ENCODE measurements around the gene MAPK8IP2.
A peak's percentile ranks its signal among the peaks of the same experiment; 100 is the strongest.

Gene MAPK8IP2

GRCh38 chr22:50569896-50570535, 30.6 kb upstream of the MAPK8IP2 start:
- H3K4me3 ChIP-seq: no peak overlapping the region
- H3K36me3 ChIP-seq (replicated peaks): peaks cover 63% of the 10 kb centered on the region
- DNase-seq (ENCODE audit: low spot score in 2 of 2): no peak
- in situ Hi-C loops (cut with MboI; ENCODE audit: low sequenced_read_pairs): no loop called here
- H3K27me3 ChIP-seq (ENCODE audit: low read depth): no peaks in the 10 kb centered on the region
- no peaks in the 10 kb centered on the region for H3K4me1 ChIP-seq
- no peaks in the 10 kb centered on the region for H3K9me3 ChIP-seq

GRCh38 chr22:50570861-50571260, 29.7 kb upstream of the MAPK8IP2 start:
- Histone ChIP-seq H3K4me1 (no peaks in the 10 kb centered on the region), H3K9me3 (no peaks in the 10 kb centered on the region), H3K27me3 (ENCODE audit: low read depth) (no peaks in the 10 kb centered on the region), H3K4me3 (no peak overlapping the region), H3K36me3 (replicated peaks) (peaks cover 68% of the 10 kb centered on the region)
- in situ Hi-C loops (cut with MboI; ENCODE audit: low sequenced_read_pairs): no loop called here
- no peak for DNase-seq (ENCODE audit: low spot score in 2 of 2)

GRCh38 chr22:50571264-50572175, 29.1 kb upstream of the MAPK8IP2 start:
- DNase-seq (ENCODE audit: low spot score in 2 of 2): no peak
- Histone ChIP-seq H3K4me3 (no peak overlapping the region), H3K36me3 (replicated peaks) (peaks cover 75% of the 10 kb centered on the region), H3K9me3 (no peaks in the 10 kb centered on the region), H3K27me3 (ENCODE audit: low read depth) (no peaks in the 10 kb centered on the region), H3K4me1 (no peaks in the 10 kb centered on the region)
- in situ Hi-C loops (cut with MboI; ENCODE audit: low sequenced_read_pairs): no loop called here

- Histone ChIP-seq H3K9me3 (no peaks in the 10 kb centered on the region), H3K4me3 (no peak overlapping the region), H3K4me1 (no peaks in the 10 kb centered on the region), H3K27me3 (ENCODE audit: low read depth) (no peaks in the 10 kb centered on the region), H3K36me3 (replicated peaks) (peaks cover 80% of the 10 kb centered on the region)
- no peak for DNase-seq (ENCODE audit: low spot score in 2 of 2)
- in situ Hi-C loops (cut with MboI; ENCODE audit: low sequenced_read_pairs): no loop called here
Observed at GRCh38 chr22:50572965-50573364, 27.6 kb upstream of the MAPK8IP2 start.

- Histone ChIP-seq H3K36me3 (replicated peaks) (peaks cover 81% of the 10 kb centered on the region), H3K9me3 (no peaks in the 10 kb centered on the region), H3K27me3 (ENCODE audit: low read depth) (no peaks in the 10 kb centered on the region), H3K4me3 (no peak overlapping the region), H3K4me1 (no peaks in the 10 kb centered on the region)
- in situ Hi-C loops (cut with MboI; ENCODE audit: low sequenced_read_pairs): no loop called here
- no peak for DNase-seq (ENCODE audit: low spot score in 2 of 2)
Observed at GRCh38 chr22:50573491-50574382, 26.9 kb upstream of the MAPK8IP2 start.

GRCh38 chr22:50574383-50574755, 26.2 kb upstream of the MAPK8IP2 start:
- Histone ChIP-seq H3K27me3 (ENCODE audit: low read depth) (no peaks in the 10 kb centered on the region), H3K36me3 (replicated peaks) (peaks cover 81% of the 10 kb centered on the region), H3K4me1 (no peaks in the 10 kb centered on the region), H3K4me3 (no peak overlapping the region), H3K9me3 (no peaks in the 10 kb centered on the region)
- in situ Hi-C loops (cut with MboI; ENCODE audit: low sequenced_read_pairs): no loop called here
- DNase-seq (ENCODE audit: low spot score in 2 of 2): no peak

GRCh38 chr22:50575426-50575941, 25.1 kb upstream of the MAPK8IP2 start:
- in situ Hi-C loops (cut with MboI; ENCODE audit: low sequenced_read_pairs): no loop called here
- Histone ChIP-seq H3K4me1 (no peaks in the 10 kb centered on the region), H3K4me3 (no peak overlapping the region), H3K27me3 (ENCODE audit: low read depth) (no peaks in the 10 kb centered on the region), H3K9me3 (no peaks in the 10 kb centered on the region), H3K36me3 (replicated peaks) (peaks cover 81% of the 10 kb centered on the region)
- DNase-seq (ENCODE audit: low spot score in 2 of 2): no peak

GRCh38 chr22:50576070-50576469, 24.5 kb upstream of the MAPK8IP2 start:
- H3K36me3 ChIP-seq (replicated peaks): peaks cover 79% of the 10 kb centered on the region
- peak; percentile 17 to 45 for DNase-seq (ENCODE audit: low spot score in 2 of 2)
- H3K4me3 ChIP-seq: no peak overlapping the region
- H3K9me3 ChIP-seq: no peaks in the 10 kb centered on the region
- in situ Hi-C loops (cut with MboI; ENCODE audit: low sequenced_read_pairs): no loop called here
- H3K4me1 ChIP-seq: no peaks in the 10 kb centered on the region
- H3K27me3 ChIP-seq (ENCODE audit: low read depth): no peaks in the 10 kb centered on the region

- Histone ChIP-seq H3K9me3 (no peaks in the 10 kb centered on the region), H3K36me3 (replicated peaks) (peaks cover 73% of the 10 kb centered on the region)
Observed at GRCh38 chr22:50576806-50577696, 23.5 kb upstream of the MAPK8IP2 start.

GRCh38 chr22:50577697-50577986, 23.0 kb upstream of the MAPK8IP2 start:
- H3K4me3 ChIP-seq: no peak overlapping the region
- DNase-seq (ENCODE audit: low spot score in 2 of 2): no peak
- H3K27me3 ChIP-seq (ENCODE audit: low read depth): no peaks in the 10 kb centered on the region
- H3K36me3 ChIP-seq (replicated peaks): peaks cover 67% of the 10 kb centered on the region
- peaks cover 7% of the 10 kb centered on the region for H3K4me1 ChIP-seq
- no peaks in the 10 kb centered on the region for H3K9me3 ChIP-seq
- in situ Hi-C loops (cut with MboI; ENCODE audit: low sequenced_read_pairs): no loop called here

More at GRCh38 chr22:50576806-50577696, 23.5 kb upstream of the MAPK8IP2 start:
- no peak overlapping the region for H3K4me3 ChIP-seq
- in situ Hi-C loops (cut with MboI; ENCODE audit: low sequenced_read_pairs): no loop called here
- peaks cover 7% of the 10 kb centered on the region for H3K4me1 ChIP-seq
- no peaks in the 10 kb centered on the region for H3K27me3 ChIP-seq (ENCODE audit: low read depth)
- no peak for DNase-seq (ENCODE audit: low spot score in 2 of 2)

- no peak for DNase-seq (ENCODE audit: low spot score in 2 of 2)
- in situ Hi-C loops (cut with MboI; ENCODE audit: low sequenced_read_pairs): no loop called here
- no peak within 1 kb of the TSS for H3K4me3 ChIP-seq
- H3K27me3 ChIP-seq (ENCODE audit: low read depth): no peaks in the 10 kb centered on the region
- H3K36me3 ChIP-seq (replicated peaks): peaks cover 62% of the 10 kb centered on the region
- H3K4me1 ChIP-seq: peaks cover 7% of the 10 kb centered on the region
- no peaks in the 10 kb centered on the region for H3K9me3 ChIP-seq
Observed at GRCh38 chr22:50577987-50578775, 22.4 kb upstream of the MAPK8IP2 start, which contains the start of gene CPT1B. CPT1B (minus strand) TSS chr22:50578427; CDS start chr22:50577915, 512 bp downstream.

- Histone ChIP-seq H3K4me1 (peaks cover 11% of the 10 kb centered on the region), H3K27me3 (ENCODE audit: low read depth) (no peaks in the 10 kb centered on the region), H3K36me3 (replicated peaks) (peaks cover 55% of the 10 kb centered on the region), H3K9me3 (no peaks in the 10 kb centered on the region), H3K4me3 (no peak overlapping the region)
- no peak for DNase-seq (ENCODE audit: low spot score in 2 of 2)
- in situ Hi-C loops (cut with MboI; ENCODE audit: low sequenced_read_pairs): no loop called here
Observed at GRCh38 chr22:50578776-50579310, 21.8 kb upstream of the MAPK8IP2 start.

Measured in HAP-1 (cell line).